GDM1 (cell line): ENCODE measurements around the gene MSH6.

Experiments used
- DNase-seq: peaks from one replicate; lab custom pipeline; 2025; lab: John Stamatoyannopoulos, UW

MSH6 gene

GRCh38 chr2:47782671-47783485 is at the start of gene MSH6:
Gene MSH6 (plus strand): TSS chr2:47783145. CDS start chr2:47783234, 89 bp downstream.
- peak; percentile 93 for DNase-seq

GRCh38 chr2:47735136-47735869 is 47.6 kb upstream of the MSH6 start:
- DNase-seq: no peak

- no peak for DNase-seq
Measured at GRCh38 chr2:47735912-47736311, 47.0 kb upstream of the MSH6 start.

- no peak for DNase-seq
Measured at GRCh38 chr2:47737191-47737975, 45.6 kb upstream of the MSH6 start.

- no peak for DNase-seq
Measured at GRCh38 chr2:47738331-47738730, 44.6 kb upstream of the MSH6 start.

- DNase-seq: no peak
Measured at GRCh38 chr2:47741101-47741500, 41.8 kb upstream of the MSH6 start.

- DNase-seq: no peak
Measured at GRCh38 chr2:47741637-47742036, 41.3 kb upstream of the MSH6 start.

GRCh38 chr2:47744074-47744473 is 38.9 kb upstream of the MSH6 start:
- no peak for DNase-seq

- DNase-seq: no peak
Measured at GRCh38 chr2:47747878-47748277, 35.1 kb upstream of the MSH6 start.

GRCh38 chr2:47751856-47752414 is 31.0 kb upstream of the MSH6 start:
- DNase-seq: no peak

- no peak for DNase-seq
Measured at GRCh38 chr2:47767497-47767844, 15.5 kb upstream of the MSH6 start.

- DNase-seq: peak; percentile 30
Measured at GRCh38 chr2:47767880-47768609, 14.9 kb upstream of the MSH6 start.

- DNase-seq: no peak
Measured at GRCh38 chr2:47769318-47769717, 13.6 kb upstream of the MSH6 start.

GRCh38 chr2:47771211-47771610 is 11.7 kb upstream of the MSH6 start:
- no peak for DNase-seq

GRCh38 chr2:47772343-47772742 is 10.6 kb upstream of the MSH6 start:
- no peak for DNase-seq

- no peak for DNase-seq
Measured at GRCh38 chr2:47774567-47774966, 8.4 kb upstream of the MSH6 start.

GRCh38 chr2:47777277-47777937 is 5.5 kb upstream of the MSH6 start:
- DNase-seq: no peak

GRCh38 chr2:47778698-47779425 is 4.1 kb upstream of the MSH6 start:
- no peak for DNase-seq

GRCh38 chr2:47779426-47779790 is 3.5 kb upstream of the MSH6 start:
- DNase-seq: no peak

- DNase-seq: no peak
Measured at GRCh38 chr2:47782381-47782670, 619 bp upstream of the MSH6 start.
